AG04449 (cell line): ENCODE measurements around the gene TP53BP2.
A peak's percentile ranks its signal among the peaks of the same experiment; 100 is the strongest.

Experiments used
- CTCF ChIA-PET: fragments of 350-600 bp; formaldehyde crosslinking; extraction: SDS; loops from one replicate; lab custom pipeline; 2021; ENCODE audit warnings: antibody characterized with exemption; lab: Yijun Ruan, JAX
- POLR2A ChIA-PET: fragments of 400-600, 350-600 bp; formaldehyde crosslinking; extraction: SDS; loops from one replicate; lab custom pipeline; 2020; ENCODE audit warnings: antibody characterized with exemption, inconsistent platforms; lab: Yijun Ruan, JAX
- DNase-seq: peaks from one replicate; pipeline ENCODE4 v3.0.0-alpha.2; 2010; ENCODE audit warnings: low read depth, low spot score
- H3K4me3 ChIP-seq: 2 replicates; pipeline ENCODE4 v1.5.1; 2011; ENCODE audit warnings: low read depth, mild to moderate bottlenecking, control low read depth, low read length
- CTCF ChIP-seq: IDR thresholded peaks from one replicate; pipeline ENCODE4 v1.5.1; 2011; ENCODE audit warnings: mild to moderate bottlenecking, moderate library complexity, low read length, control low read depth, inconsistent platforms; ENCODE audit not compliant: insufficient read depth; ENCODE audit errors: missing control alignments

The TP53BP2 gene

GRCh38 chr1:223783676-223784075 lies 62.1 kb downstream of the TP53BP2 start:
- no peak for DNase-seq
- ChIA-PET CTCF (interaction anchor here (1.2 to 1.8 kb wide), 2 partner anchors 12 to 34 kb away, joined by 3 to 6 read pairs; no protein-coding TSS in a partner anchor), POLR2A (interaction anchor here (0.6 to 1.2 kb wide), 2 partner anchors 9 to 557 kb away, joined by 3 to 4 read pairs; no protein-coding TSS in a partner anchor)
- no peak overlapping the region for H3K4me3 ChIP-seq
- TF ChIP-seq CTCF, result no peak

GRCh38 chr1:223780949-223781348 lies 64.8 kb downstream of the TP53BP2 start:
- no peak for TF ChIP-seq CTCF
- POLR2A ChIA-PET, result no interaction called here
- no peak overlapping the region for H3K4me3 ChIP-seq
- DNase-seq, result no peak
- CTCF ChIA-PET, result interaction anchor here (1.0 to 3.5 kb wide), 2 partner anchors 10 to 17 kb away, joined by 3 to 21 read pairs; no protein-coding TSS in a partner anchor

- POLR2A ChIA-PET, result no interaction called here
- no peak overlapping the region for H3K4me3 ChIP-seq
- CTCF ChIA-PET, result interaction anchor here (1.1 to 3.5 kb wide), 5 partner anchors 9 to 85 kb away, joined by 3 to 21 read pairs (median 4); no protein-coding TSS in a partner anchor
- no peak for TF ChIP-seq CTCF
- no peak for DNase-seq
These were observed 65.4 kb downstream of the TP53BP2 start for GRCh38 chr1:223780318-223780717.

- H3K4me3 ChIP-seq, result no peak overlapping the region
- no peak for DNase-seq
- CTCF ChIA-PET, result no interaction called here
- TF ChIP-seq CTCF, result no peak
- POLR2A ChIA-PET, result no interaction called here
These were observed 68.8 kb downstream of the TP53BP2 start for GRCh38 chr1:223776826-223777454.

- no peak for TF ChIP-seq CTCF
- peak; percentile 80 for DNase-seq
- CTCF ChIA-PET, result interaction anchor here (0.9 to 2.4 kb wide), 4 partner anchors 77 to 558 kb away, joined by 3 to 7 read pairs (median 4); no protein-coding TSS in a partner anchor
- POLR2A ChIA-PET, result interaction anchor here (0.6 to 1.4 kb wide), 4 partner anchors 11 to 75 kb away, joined by 3 to 5 read pairs (median 5); partner anchors contain the start of gene CAPN2
- no peak overlapping the region for H3K4me3 ChIP-seq
These were observed 69.5 kb downstream of the TP53BP2 start for GRCh38 chr1:223776075-223776814.

GRCh38 chr1:223775711-223776074 lies 70.1 kb downstream of the TP53BP2 start:
- no peak for DNase-seq
- no peak overlapping the region for H3K4me3 ChIP-seq
- no peak for TF ChIP-seq CTCF
- ChIA-PET POLR2A (interaction anchor here (0.6 to 1.5 kb wide), 5 partner anchors 11 to 74 kb away, joined by 3 to 5 read pairs (median 5); partner anchors contain the start of gene CAPN2), CTCF (interaction anchor here (0.9 to 2.4 kb wide), 4 partner anchors 76 to 558 kb away, joined by 3 to 7 read pairs (median 4); no protein-coding TSS in a partner anchor)
